DND-41 (cell line): ENCODE results near the gene PADI2.
"Not testable (repeated sequence)": the region's sequence is repeated elsewhere in the genome, so short reads cannot be mapped to it uniquely, and the experiment has no call there.

Experiments
- ATAC-seq: fragments of 200-7000 bp; cut with Tn5 transposase; 3 replicates; pipeline ENCODE4 v1.9.1; 2021; ENCODE audit warnings: low read depth; ENCODE audit not compliant: insufficient read depth
- DNase-seq: peaks from one replicate; pipeline ENCODE4 v3.0.0-alpha.2; 2020
- H2AFZ ChIP-seq: 2 replicates; pipeline ENCODE4 v1.6.0; 2012; ENCODE audit warnings: low read depth, low read length
- H3K27ac ChIP-seq: 2 replicates; pipeline ENCODE4 v1.5.1; 2012; ENCODE audit warnings: low read length, inconsistent platforms
- H3K27me3 ChIP-seq: fragments of 200-600 bp; sonication (generic); 2 replicates; pipeline ENCODE4 v1.6.0; 2012; ENCODE audit warnings: low read length, mild to moderate bottlenecking, inconsistent platforms; ENCODE audit not compliant: insufficient read depth, poor library complexity
- H3K36me3 ChIP-seq: 2 replicates; pipeline ENCODE4 v1.5.1; 2012; ENCODE audit warnings: low read length, inconsistent platforms; ENCODE audit not compliant: insufficient read depth
- H3K4me1 ChIP-seq: 2 replicates; pipeline ENCODE4 v1.5.1; 2012; ENCODE audit warnings: mild to moderate bottlenecking, low read length; ENCODE audit not compliant: insufficient read depth
- H3K4me2 ChIP-seq: 2 replicates; pipeline ENCODE4 v1.6.0; 2012; ENCODE audit warnings: mild to moderate bottlenecking, moderate library complexity, low read length, inconsistent platforms; ENCODE audit not compliant: insufficient read depth
- H3K4me3 ChIP-seq, 2 experiments: fragments of 200-600 bp in 1 of 2; shearing (Covaris generic) in 1 of 2; 2 replicates each; pipeline ENCODE4 v1.5.1; 2012 to 2016; ENCODE audit warnings: inconsistent platforms in 2 of 2, low read length in 2 of 2, mild to moderate bottlenecking in 2 of 2, low read depth in 1 of 2, moderate library complexity in 1 of 2
- H3K79me2 ChIP-seq: 2 replicates; pipeline ENCODE4 v1.6.0; 2012; ENCODE audit warnings: low read length, inconsistent platforms; ENCODE audit not compliant: insufficient read depth
- H3K9ac ChIP-seq: 2 replicates; pipeline ENCODE4 v1.6.0; 2012; ENCODE audit warnings: low read depth, mild to moderate bottlenecking, inconsistent platforms, low read length, moderate library complexity
- H3K9me3 ChIP-seq: 2 replicates; pipeline ENCODE4 v1.5.1; 2012; ENCODE audit warnings: low read length, moderate library complexity, mild to moderate bottlenecking, inconsistent platforms; ENCODE audit not compliant: insufficient read depth, severe bottlenecking
- H4K20me1 ChIP-seq: 2 replicates; pipeline ENCODE4 v1.6.0; 2012; ENCODE audit warnings: low read length; ENCODE audit not compliant: insufficient read depth
- CTCF ChIP-seq: IDR thresholded peaks from 2 replicates; pipeline ENCODE4 v1.5.1; 2012; ENCODE audit warnings: borderline replicate concordance, low read length, moderate library complexity, mild to moderate bottlenecking; ENCODE audit not compliant: poor library complexity, severe bottlenecking; ENCODE audit errors: extremely low read depth
- EZH2 ChIP-seq: IDR thresholded peaks from 3 replicates; pipeline ENCODE4 v1.6.1; 2012; ENCODE audit warnings: borderline replicate concordance, low read depth, mild to moderate bottlenecking, moderate library complexity, low read length, inconsistent platforms; ENCODE audit not compliant: severe bottlenecking

Gene PADI2

GRCh38 chr1:17065666-17066065, 53.6 kb downstream of the PADI2 start:
- TF ChIP-seq CTCF = no peak
- peaks cover 3% of the 10 kb centered on the region for H3K9me3 ChIP-seq
- no peaks in the 10 kb centered on the region for H3K36me3 ChIP-seq
- ATAC-seq = no peak
- H2AFZ ChIP-seq = no peak overlapping the region
- H3K27me3 ChIP-seq = no peaks in the 10 kb centered on the region
- H3K4me2 ChIP-seq = no peak overlapping the region
- no peaks in the 10 kb centered on the region for H4K20me1 ChIP-seq
- no peak overlapping the region for H3K4me3 ChIP-seq
- H3K79me2 ChIP-seq = no peaks in the 10 kb centered on the region
- DNase-seq = no peak
- H3K27ac ChIP-seq = no peak overlapping the region
- no peak overlapping the region for H3K9ac ChIP-seq
- no peaks in the 10 kb centered on the region for H3K4me1 ChIP-seq

- not testable (repeated sequence) for DNase-seq, H3K27me3 ChIP-seq, H2AFZ ChIP-seq, H3K4me3 ChIP-seq, H4K20me1 ChIP-seq, H3K9me3 ChIP-seq, H3K9ac ChIP-seq, H3K27ac ChIP-seq, H3K79me2 ChIP-seq, H3K36me3 ChIP-seq, ATAC-seq, H3K4me2 ChIP-seq, H3K4me1 ChIP-seq
Observed at GRCh38 chr1:17062751-17063150, 56.5 kb downstream of the PADI2 start.

GRCh38 chr1:17061892-17062291, 57.4 kb downstream of the PADI2 start:
- DNase-seq = no peak

GRCh38 chr1:17061486-17061885, 57.8 kb downstream of the PADI2 start:
- TF ChIP-seq EZH2 (no peak), CTCF (no peak)

More at GRCh38 chr1:17061892-17062291, 57.4 kb downstream of the PADI2 start:
- TF ChIP-seq CTCF (no peak), EZH2 (no peak)
- Histone ChIP-seq H3K36me3 (no peaks in the 10 kb centered on the region), H3K79me2 (no peaks in the 10 kb centered on the region), H3K27ac (no peak overlapping the region), H3K4me2 (no peak overlapping the region), H3K9ac (no peak overlapping the region), H4K20me1 (no peaks in the 10 kb centered on the region), H3K4me3 (no peak overlapping the region), H3K27me3 (no peaks in the 10 kb centered on the region), H2AFZ (no peak overlapping the region), H3K4me1 (no peaks in the 10 kb centered on the region), H3K9me3 (peaks cover 3% of the 10 kb centered on the region)
- ATAC-seq = no peak

More at GRCh38 chr1:17061486-17061885, 57.8 kb downstream of the PADI2 start:
- DNase-seq (no peak), ATAC-seq (no peak)
- H2AFZ ChIP-seq = no peak overlapping the region
- no peak overlapping the region for H3K4me3 ChIP-seq
- no peaks in the 10 kb centered on the region for H3K4me1 ChIP-seq
- H3K79me2 ChIP-seq = no peaks in the 10 kb centered on the region
- H3K36me3 ChIP-seq = no peaks in the 10 kb centered on the region
- H4K20me1 ChIP-seq = no peaks in the 10 kb centered on the region
- no peak overlapping the region for H3K9ac ChIP-seq
- H3K4me2 ChIP-seq = no peak overlapping the region
- no peak overlapping the region for H3K27ac ChIP-seq
- H3K27me3 ChIP-seq = no peaks in the 10 kb centered on the region
- H3K9me3 ChIP-seq = peaks cover 3% of the 10 kb centered on the region
